Activated CD4-positive, alpha-beta T cell treated with anti-CD3 and anti-CD28 coated beads, Interleukin-2, amount 50 U/mL, for 48 hours (primary cell): ENCODE measurements around the gene PSMA8.
"Not testable (repeated sequence)": the region's sequence is repeated elsewhere in the genome, so short reads cannot be mapped to it uniquely, and the experiment has no call there.

Experiments
- DNase-seq, 2 experiments: peaks; one replicate each; pipeline ENCODE4 v3.0.0-alpha.2; 2020

Gene PSMA8

DNA sequence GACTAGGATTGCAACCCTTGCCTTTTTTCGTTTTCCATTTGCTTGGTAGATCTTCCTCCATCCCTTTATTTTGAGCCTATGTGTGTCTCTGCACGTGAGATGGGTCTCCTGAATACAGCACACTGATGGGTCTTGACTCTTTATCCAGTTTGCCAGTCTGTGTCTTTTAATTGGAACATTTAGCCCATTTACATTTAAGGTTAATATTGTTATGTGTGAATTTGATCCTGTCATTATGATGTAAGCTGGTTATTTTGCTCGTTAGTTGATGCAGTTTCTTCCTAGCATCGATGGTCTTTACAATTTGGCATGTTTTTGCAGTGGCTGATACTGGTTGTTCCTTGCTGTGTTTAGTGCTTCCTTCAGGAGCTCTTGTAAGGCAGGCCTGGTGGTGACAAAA lies 108.7 kb downstream of the PSMA8 start:
- DNase-seq, result not testable (repeated sequence)
